ENCODE measurements around the gene SEL1L.
A peak's percentile ranks its signal among the peaks of the same experiment; 100 is the strongest.
"Not testable (repeated sequence)": the region's sequence is repeated elsewhere in the genome, so short reads cannot be mapped to it uniquely, and the experiment has no call there.

SEL1L gene

GRCh38 chr14:81533536-81534343, at the start of gene SEL1L:
TSS of gene SEL1L (minus strand) at chr14:81533853. CDS start at chr14:81533744, 109 bp downstream.
- peak; percentile 89 for DNase-seq

- no peak for DNase-seq
Measured at GRCh38 chr14:81582420-81582819, 48.8 kb upstream of the SEL1L start.

- no peak for DNase-seq
Measured at GRCh38 chr14:81579115-81579514, 45.5 kb upstream of the SEL1L start.

- no peak for DNase-seq
Measured at GRCh38 chr14:81571437-81571836, 37.8 kb upstream of the SEL1L start.

- DNase-seq: no peak
Measured at GRCh38 chr14:81567302-81567701, 33.6 kb upstream of the SEL1L start.

GRCh38 chr14:81565441-81566290, 32.0 kb upstream of the SEL1L start:
- DNase-seq: no peak

- no peak for DNase-seq
Measured at GRCh38 chr14:81562818-81563217, 29.2 kb upstream of the SEL1L start.

GRCh38 chr14:81561084-81561775, 27.6 kb upstream of the SEL1L start:
- no peak for DNase-seq

- DNase-seq: no peak
Measured at GRCh38 chr14:81559385-81559784, 25.7 kb upstream of the SEL1L start.

- DNase-seq: no peak
Measured at GRCh38 chr14:81557146-81557545, 23.5 kb upstream of the SEL1L start.

GRCh38 chr14:81555684-81556083, 22.0 kb upstream of the SEL1L start:
- DNase-seq: no peak

GRCh38 chr14:81555051-81555450, 21.4 kb upstream of the SEL1L start:
- no peak for DNase-seq

- no peak for DNase-seq
Measured at GRCh38 chr14:81551471-81551870, 17.8 kb upstream of the SEL1L start.

GRCh38 chr14:81550001-81550637, 16.5 kb upstream of the SEL1L start:
- no peak for DNase-seq

GRCh38 chr14:81541206-81541605, 7.6 kb upstream of the SEL1L start:
- not testable (repeated sequence) for DNase-seq

- DNase-seq: no peak
Measured at GRCh38 chr14:81537193-81537592, 3.5 kb upstream of the SEL1L start.

GRCh38 chr14:81536241-81536771, 2.7 kb upstream of the SEL1L start:
- DNase-seq: no peak

- DNase-seq: no peak
Measured at GRCh38 chr14:81535396-81536164, 1.9 kb upstream of the SEL1L start.

- DNase-seq: no peak
Measured at GRCh38 chr14:81534510-81535074, 939 bp upstream of the SEL1L start.

GRCh38 chr14:81533212-81533535, 479 bp downstream of the SEL1L start:
- DNase-seq: no peak

GRCh38 chr14:81529391-81529790, 4.3 kb downstream of the SEL1L start:
- no peak for DNase-seq

GRCh38 chr14:81525129-81525528, 8.5 kb downstream of the SEL1L start:
- DNase-seq: no peak
